ENCODE measurements around the gene OPN3. TPM values are rescaled to one million over a fixed set of nuclear protein-coding genes. Genes with fewer than 3 reads are reported as not detected.

Gene OPN3
- total RNA-seq, 2 donors from 2014 or later: 9.2 to 14.7 TPM

GRCh38 chr1:241617426-241617825, 22.7 kb downstream of the OPN3 start:
- H3K36me3 Mint-ChIP-seq (ENCODE audit: low read depth): no peaks in the 10 kb centered on the region
- H3K4me1 Mint-ChIP-seq: peaks cover 6% of the 10 kb centered on the region
- no peak overlapping the region for H3K27ac Mint-ChIP-seq
- H3K4me3 Mint-ChIP-seq: no peak overlapping the region
- H3K27me3 Mint-ChIP-seq: no peaks in the 10 kb centered on the region
- no peaks in the 10 kb centered on the region for H3K9me3 Mint-ChIP-seq
- ATAC-seq (replicated peaks): no peak

- H3K9me3 Mint-ChIP-seq: no peaks in the 10 kb centered on the region
- peaks cover 6% of the 10 kb centered on the region for H3K4me1 Mint-ChIP-seq
- no peaks in the 10 kb centered on the region for H3K27me3 Mint-ChIP-seq
- no peak overlapping the region for H3K4me3 Mint-ChIP-seq
- peak overlapping the region; percentile 3 for H3K27ac Mint-ChIP-seq
- no peak for ATAC-seq (replicated peaks)
- no peaks in the 10 kb centered on the region for H3K36me3 Mint-ChIP-seq (ENCODE audit: low read depth)
Observed at GRCh38 chr1:241615043-241615974, 24.9 kb downstream of the OPN3 start.

GRCh38 chr1:241614572-241614971, 25.6 kb downstream of the OPN3 start:
- H3K27me3 Mint-ChIP-seq: no peaks in the 10 kb centered on the region
- no peaks in the 10 kb centered on the region for H3K36me3 Mint-ChIP-seq (ENCODE audit: low read depth)
- H3K9me3 Mint-ChIP-seq: no peaks in the 10 kb centered on the region
- ATAC-seq (replicated peaks): no peak
- no peak overlapping the region for H3K4me3 Mint-ChIP-seq
- peak overlapping the region; percentile 3 for H3K27ac Mint-ChIP-seq
- H3K4me1 Mint-ChIP-seq: peaks cover 6% of the 10 kb centered on the region

GRCh38 chr1:241614144-241614543, 26.0 kb downstream of the OPN3 start:
- peak; percentile 71 for ATAC-seq (replicated peaks)
- Mint-ChIP-seq H3K4me1 (peaks cover 6% of the 10 kb centered on the region), H3K27ac (peak overlapping the region; percentile 3), H3K4me3 (no peak overlapping the region), H3K9me3 (no peaks in the 10 kb centered on the region), H3K27me3 (no peaks in the 10 kb centered on the region), H3K36me3 (ENCODE audit: low read depth) (no peaks in the 10 kb centered on the region)

GRCh38 chr1:241612533-241613477, 27.4 kb downstream of the OPN3 start:
- Mint-ChIP-seq H3K27me3 (no peaks in the 10 kb centered on the region), H3K9me3 (no peaks in the 10 kb centered on the region), H3K27ac (peak overlapping the region; percentile 59), H3K4me3 (peak overlapping the region; percentile 40), H3K36me3 (ENCODE audit: low read depth) (no peaks in the 10 kb centered on the region), H3K4me1 (peaks cover 6% of the 10 kb centered on the region)
- ATAC-seq (replicated peaks): peak; percentile 50

GRCh38 chr1:241611736-241612135, 28.4 kb downstream of the OPN3 start:
- Mint-ChIP-seq H3K36me3 (ENCODE audit: low read depth) (no peaks in the 10 kb centered on the region), H3K27ac (no peak overlapping the region), H3K9me3 (no peaks in the 10 kb centered on the region), H3K4me1 (peaks cover 6% of the 10 kb centered on the region), H3K27me3 (no peaks in the 10 kb centered on the region), H3K4me3 (no peak overlapping the region)
- no peak for ATAC-seq (replicated peaks)

- H3K36me3 Mint-ChIP-seq (ENCODE audit: low read depth): no peaks in the 10 kb centered on the region
- H3K9me3 Mint-ChIP-seq: no peaks in the 10 kb centered on the region
- H3K4me1 Mint-ChIP-seq: peaks cover 6% of the 10 kb centered on the region
- H3K27ac Mint-ChIP-seq: no peak overlapping the region
- ATAC-seq (replicated peaks): peak; percentile 48
- no peaks in the 10 kb centered on the region for H3K27me3 Mint-ChIP-seq
- H3K4me3 Mint-ChIP-seq: no peak overlapping the region
Observed at GRCh38 chr1:241611063-241611462, 29.1 kb downstream of the OPN3 start.

- Mint-ChIP-seq H3K9me3 (no peaks in the 10 kb centered on the region), H3K36me3 (ENCODE audit: low read depth) (no peaks in the 10 kb centered on the region)
Observed at GRCh38 chr1:241610056-241610815, 29.9 kb downstream of the OPN3 start.

GRCh38 chr1:241608379-241609033, 31.7 kb downstream of the OPN3 start:
- Mint-ChIP-seq H3K4me3 (no peak overlapping the region), H3K36me3 (ENCODE audit: low read depth) (peaks cover 3% of the 10 kb centered on the region), H3K27me3 (no peaks in the 10 kb centered on the region), H3K27ac (no peak overlapping the region), H3K9me3 (no peaks in the 10 kb centered on the region), H3K4me1 (peaks cover 6% of the 10 kb centered on the region)
- ATAC-seq (replicated peaks): peak; percentile 71

More at GRCh38 chr1:241610056-241610815, 29.9 kb downstream of the OPN3 start:
- Mint-ChIP-seq H3K27me3 (no peaks in the 10 kb centered on the region), H3K4me1 (peaks cover 6% of the 10 kb centered on the region), H3K27ac (no peak overlapping the region), H3K4me3 (no peak overlapping the region)
- no peak for ATAC-seq (replicated peaks)

GRCh38 chr1:241607497-241607896, 32.7 kb downstream of the OPN3 start:
- Mint-ChIP-seq H3K36me3 (ENCODE audit: low read depth) (peaks cover 11% of the 10 kb centered on the region), H3K27ac (no peak overlapping the region), H3K27me3 (no peaks in the 10 kb centered on the region), H3K9me3 (no peaks in the 10 kb centered on the region), H3K4me3 (no peak overlapping the region), H3K4me1 (peaks cover 5% of the 10 kb centered on the region)
- ATAC-seq (replicated peaks): no peak

GRCh38 chr1:241606544-241606943, 33.6 kb downstream of the OPN3 start:
- H3K27ac Mint-ChIP-seq: no peak overlapping the region
- no peak for ATAC-seq (replicated peaks)
- H3K9me3 Mint-ChIP-seq: no peaks in the 10 kb centered on the region
- H3K27me3 Mint-ChIP-seq: no peaks in the 10 kb centered on the region
- H3K36me3 Mint-ChIP-seq (ENCODE audit: low read depth): peaks cover 16% of the 10 kb centered on the region
- peaks cover 4% of the 10 kb centered on the region for H3K4me1 Mint-ChIP-seq
- no peak overlapping the region for H3K4me3 Mint-ChIP-seq

- no peak for ATAC-seq (replicated peaks)
Observed at GRCh38 chr1:241605146-241605805, 34.9 kb downstream of the OPN3 start.

GRCh38 chr1:241603731-241604245, 36.4 kb downstream of the OPN3 start:
- Mint-ChIP-seq H3K4me3 (no peak overlapping the region), H3K36me3 (ENCODE audit: low read depth) (peaks cover 16% of the 10 kb centered on the region), H3K9me3 (no peaks in the 10 kb centered on the region), H3K27me3 (no peaks in the 10 kb centered on the region), H3K4me1 (peaks cover 4% of the 10 kb centered on the region), H3K27ac (peak overlapping the region; percentile 20)
- ATAC-seq (replicated peaks): peak; percentile 30

More at GRCh38 chr1:241605146-241605805, 34.9 kb downstream of the OPN3 start:
- Mint-ChIP-seq H3K27me3 (no peaks in the 10 kb centered on the region), H3K36me3 (ENCODE audit: low read depth) (peaks cover 16% of the 10 kb centered on the region), H3K4me1 (peaks cover 4% of the 10 kb centered on the region), H3K9me3 (no peaks in the 10 kb centered on the region), H3K4me3 (no peak overlapping the region), H3K27ac (no peak overlapping the region)
